ENCODE results near the gene AMPD1. TPM values are rescaled to one million over a fixed set of nuclear protein-coding genes. Genes with fewer than 3 reads are reported as not detected.

Gene AMPD1
- total RNA-seq, 1 experiment from 2014 or later: not detected

GRCh38 chr1:114688526-114688925, 6.8 kb downstream of the AMPD1 start:
- H4K8ac ChIP-seq (replicated peaks; ENCODE audit: insufficient read length, low read depth, low read length): no peak overlapping the region
- H3K23ac ChIP-seq (ENCODE audit: insufficient read length, low read depth, low read length): no peak overlapping the region
- H3K4me1 Mint-ChIP-seq: no peaks in the 10 kb centered on the region
- H4K91ac ChIP-seq (ENCODE audit: insufficient read length, low read depth, low read length): no peak overlapping the region
- H3T11ph ChIP-seq (ENCODE audit: low read length): no peak overlapping the region
- no peak overlapping the region for H3K14ac ChIP-seq (ENCODE audit: insufficient read depth, low read length)
- no peaks in the 10 kb centered on the region for H4K20me1 ChIP-seq (ENCODE audit: control insufficient read depth, insufficient read depth, insufficient read length)
- H3K4me2 ChIP-seq (ENCODE audit: insufficient read depth, insufficient read length, low read length): no peak overlapping the region
- no peaks in the 10 kb centered on the region for H3K79me2 ChIP-seq (ENCODE audit: insufficient read depth, low read length)
- H2AFZ ChIP-seq (ENCODE audit: low read length): no peak overlapping the region
- no peaks in the 10 kb centered on the region for H3K27me3 ChIP-seq (ENCODE audit: insufficient read depth, low read length)
- H3K9me3 ChIP-seq (ENCODE audit: control insufficient read depth, low read depth, low read length): no peaks in the 10 kb centered on the region
- H4K5ac ChIP-seq (ENCODE audit: insufficient read length, low read depth, low read length): no peak overlapping the region
- DNase-seq: no peak
- H3K27me3 Mint-ChIP-seq (ENCODE audit: low read depth): peaks cover 22% of the 10 kb centered on the region
- no peak overlapping the region for H3K27ac ChIP-seq (ENCODE audit: insufficient read length, low read depth, low read length)
- H2BK12ac ChIP-seq (ENCODE audit: insufficient read length, low read depth, low read length): no peak overlapping the region
- H2BK120ac ChIP-seq (ENCODE audit: low read depth, low read length, poor library complexity, severe bottlenecking): no peak overlapping the region
- H3K56ac ChIP-seq (ENCODE audit: insufficient read length, low read depth, low read length): no peak overlapping the region
- H2BK20ac ChIP-seq (ENCODE audit: low read depth, low read length, poor library complexity, severe bottlenecking): no peak overlapping the region
- H3K79me1 ChIP-seq (ENCODE audit: insufficient read depth, low read depth, low read length, poor library complexity, severe bottlenecking): no peaks in the 10 kb centered on the region
- H2AK5ac ChIP-seq (ENCODE audit: insufficient read length, low read length): no peak overlapping the region
- TF ChIP-seq, protein P1, sequence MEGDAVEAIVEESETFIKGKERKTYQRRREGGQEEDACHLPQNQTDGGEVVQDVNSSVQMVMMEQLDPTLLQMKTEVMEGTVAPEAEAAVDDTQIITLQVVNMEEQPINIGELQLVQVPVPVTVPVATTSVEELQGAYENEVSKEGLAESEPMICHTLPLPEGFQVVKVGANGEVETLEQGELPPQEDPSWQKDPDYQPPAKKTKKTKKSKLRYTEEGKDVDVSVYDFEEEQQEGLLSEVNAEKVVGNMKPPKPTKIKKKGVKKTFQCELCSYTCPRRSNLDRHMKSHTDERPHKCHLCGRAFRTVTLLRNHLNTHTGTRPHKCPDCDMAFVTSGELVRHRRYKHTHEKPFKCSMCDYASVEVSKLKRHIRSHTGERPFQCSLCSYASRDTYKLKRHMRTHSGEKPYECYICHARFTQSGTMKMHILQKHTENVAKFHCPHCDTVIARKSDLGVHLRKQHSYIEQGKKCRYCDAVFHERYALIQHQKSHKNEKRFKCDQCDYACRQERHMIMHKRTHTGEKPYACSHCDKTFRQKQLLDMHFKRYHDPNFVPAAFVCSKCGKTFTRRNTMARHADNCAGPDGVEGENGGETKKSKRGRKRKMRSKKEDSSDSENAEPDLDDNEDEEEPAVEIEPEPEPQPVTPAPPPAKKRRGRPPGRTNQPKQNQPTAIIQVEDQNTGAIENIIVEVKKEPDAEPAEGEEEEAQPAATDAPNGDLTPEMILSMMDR (conservative IDR thresholded peaks at IDR 0.05): no peak
- no peak overlapping the region for H3K18ac ChIP-seq (ENCODE audit: insufficient read length, low read depth, low read length)
- H3K23me2 ChIP-seq (ENCODE audit: insufficient read length, low read depth, low read length, poor library complexity, severe bottlenecking): no peaks in the 10 kb centered on the region
- no peak overlapping the region for H3K27ac Mint-ChIP-seq
- no peaks in the 10 kb centered on the region for H3K36me3 Mint-ChIP-seq (ENCODE audit: insufficient read depth in 1 of 3, low read depth in 3 of 3)
- no peaks in the 10 kb centered on the region for H3K4me1 ChIP-seq (ENCODE audit: insufficient read depth, low read length)
- no peak overlapping the region for H2BK5ac ChIP-seq (ENCODE audit: insufficient read length, low read length)
- H3K9ac ChIP-seq (ENCODE audit: extremely low read depth, insufficient read length, low read length): no peak overlapping the region
- H3K4ac ChIP-seq (ENCODE audit: low read depth, low read length): no peak overlapping the region
- H3K4me3 Mint-ChIP-seq: no peak overlapping the region
- H2BK15ac ChIP-seq (ENCODE audit: low read depth, low read length): no peak overlapping the region
- no peaks in the 10 kb centered on the region for H3K9me3 Mint-ChIP-seq
- WGBS (ENCODE audit: extremely low coverage, insufficient read length, low lambda C conversion rate): no CpG with 5 or more reads among the region's 4 CpGs
